Measurements from ENCODE around the gene DNAJA3. TPM values are rescaled to one million over a fixed set of nuclear protein-coding genes. Genes with fewer than 3 reads are reported as not detected.
A peak's percentile ranks its signal among the peaks of the same experiment; 100 is the strongest.

The DNAJA3 gene
- total and polyA plus RNA-seq, 4 donors, result 24.8 to 38.5 (median 35.5) TPM

DNA sequence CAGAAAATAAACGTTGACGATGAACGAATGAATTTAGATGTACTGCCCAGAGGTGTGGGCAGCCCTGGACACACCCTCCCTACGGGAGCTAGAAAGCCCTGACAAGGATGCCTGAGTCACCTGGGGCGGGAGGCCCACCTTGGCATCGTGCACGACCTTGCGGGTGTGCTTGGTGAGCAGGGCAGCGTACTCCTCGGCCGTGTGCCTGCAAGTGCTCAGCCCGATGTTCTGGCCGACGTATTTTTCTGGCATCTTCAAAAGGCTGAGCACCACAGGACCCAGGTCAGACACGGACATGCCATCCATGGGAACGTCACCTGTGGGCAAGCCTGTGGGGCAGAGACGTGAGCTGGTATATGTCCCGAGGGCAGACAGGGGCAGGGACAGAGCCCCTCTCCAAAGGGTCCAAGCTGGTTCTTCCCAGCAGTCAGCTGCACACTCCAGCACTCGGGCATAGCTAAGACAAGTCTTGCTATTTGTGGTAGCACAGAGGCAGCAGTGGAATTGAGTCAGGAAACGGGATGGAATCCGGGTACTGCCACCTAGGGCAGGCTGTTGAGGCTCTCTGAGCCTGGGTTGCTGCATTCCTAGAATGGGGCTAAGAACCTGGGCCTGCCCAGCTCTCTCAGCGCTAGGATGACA lies 38.0 kb downstream of the DNAJA3 start:
- peaks cover 0 to 32% (median 17%) of the 10 kb centered on the region in 4 donors for H3K36me3 ChIP-seq (ENCODE audit: control insufficient read depth in 4 of 4, insufficient read depth in 4 of 4, low read length in 4 of 4)
- no peaks in the 10 kb centered on the region for H3K9me3 ChIP-seq (ENCODE audit: control insufficient read depth in 4 of 4, insufficient read depth in 3 of 4, low read length in 3 of 4)
- no peaks in the 10 kb centered on the region for H3K27me3 ChIP-seq (ENCODE audit: control insufficient read depth in 3 of 3, insufficient read depth in 3 of 3, low read length in 2 of 3)
- H3K27ac ChIP-seq (ENCODE audit: low read depth in 1 of 2, low read length in 1 of 2), result no peak overlapping the region
- peaks cover 0 to 3% (median 0%) of the 10 kb centered on the region in 5 donors for H3K4me1 ChIP-seq (ENCODE audit: control insufficient read depth in 5 of 5, insufficient read depth in 5 of 5, low read length in 5 of 5)
- ATAC-seq (ENCODE audit: insufficient read depth, low FRiP score) (no peak), DNase-seq (no peak)
- TF ChIP-seq, protein P1, sequence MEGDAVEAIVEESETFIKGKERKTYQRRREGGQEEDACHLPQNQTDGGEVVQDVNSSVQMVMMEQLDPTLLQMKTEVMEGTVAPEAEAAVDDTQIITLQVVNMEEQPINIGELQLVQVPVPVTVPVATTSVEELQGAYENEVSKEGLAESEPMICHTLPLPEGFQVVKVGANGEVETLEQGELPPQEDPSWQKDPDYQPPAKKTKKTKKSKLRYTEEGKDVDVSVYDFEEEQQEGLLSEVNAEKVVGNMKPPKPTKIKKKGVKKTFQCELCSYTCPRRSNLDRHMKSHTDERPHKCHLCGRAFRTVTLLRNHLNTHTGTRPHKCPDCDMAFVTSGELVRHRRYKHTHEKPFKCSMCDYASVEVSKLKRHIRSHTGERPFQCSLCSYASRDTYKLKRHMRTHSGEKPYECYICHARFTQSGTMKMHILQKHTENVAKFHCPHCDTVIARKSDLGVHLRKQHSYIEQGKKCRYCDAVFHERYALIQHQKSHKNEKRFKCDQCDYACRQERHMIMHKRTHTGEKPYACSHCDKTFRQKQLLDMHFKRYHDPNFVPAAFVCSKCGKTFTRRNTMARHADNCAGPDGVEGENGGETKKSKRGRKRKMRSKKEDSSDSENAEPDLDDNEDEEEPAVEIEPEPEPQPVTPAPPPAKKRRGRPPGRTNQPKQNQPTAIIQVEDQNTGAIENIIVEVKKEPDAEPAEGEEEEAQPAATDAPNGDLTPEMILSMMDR (IDR thresholded peaks at IDR 0.05; ENCODE audit: control extremely low read depth, extremely low read depth), result no peak
- no peak overlapping the region for H3K4me3 ChIP-seq
- WGBS, 2 donors, result 90 to 92% methylated on average over 22 of the region's 22 CpGs
- no peak overlapping the region for H3K9ac ChIP-seq (ENCODE audit: insufficient read depth in 1 of 2, low read length in 2 of 2)

DNA sequence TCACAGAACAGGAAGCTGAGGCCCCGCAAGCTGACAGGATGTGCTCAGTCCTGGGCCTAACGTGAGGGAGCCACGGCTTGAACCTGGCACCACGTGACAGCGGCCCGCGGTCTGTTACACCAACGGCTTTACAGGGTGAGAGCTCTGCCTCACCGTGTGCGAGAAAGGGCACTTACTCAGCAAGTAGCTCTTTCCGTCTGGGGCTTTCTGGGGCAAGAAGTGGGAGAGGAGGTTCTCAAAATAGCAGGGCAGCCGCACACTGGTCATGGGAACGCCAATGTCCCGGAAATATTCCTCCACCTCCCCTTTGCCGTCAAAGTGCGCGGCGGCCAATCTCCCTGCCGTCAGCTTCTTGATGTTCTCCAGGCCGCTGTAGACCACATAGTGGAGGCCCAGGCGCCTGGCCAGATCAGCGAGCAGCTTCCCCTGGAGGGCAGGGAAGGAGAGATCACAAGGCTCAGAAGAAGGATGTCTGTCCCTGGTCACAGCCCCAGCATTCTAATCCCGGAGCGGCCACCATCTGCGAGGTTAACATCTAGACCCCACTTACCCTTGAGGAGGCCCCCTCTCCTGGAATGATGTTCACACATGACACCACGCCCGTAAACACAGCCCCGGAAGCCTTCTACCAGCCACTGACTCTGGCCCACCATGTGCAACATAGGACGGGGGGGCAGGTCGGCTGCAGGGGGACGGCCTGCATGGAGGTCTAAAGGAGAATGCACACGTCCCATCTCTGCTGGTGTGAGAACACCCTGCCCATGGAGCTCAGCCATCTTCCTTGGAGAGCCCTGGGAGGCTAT lies 40.5 kb downstream of the DNAJA3 start:
- ATAC-seq (ENCODE audit: insufficient read depth, low FRiP score), result no peak
- Histone ChIP-seq H3K9ac (ENCODE audit: insufficient read depth in 1 of 2, low read length in 2 of 2) (no peak overlapping the region), H3K4me1 (ENCODE audit: control insufficient read depth in 5 of 5, insufficient read depth in 5 of 5, low read length in 5 of 5) (peaks cover 0 to 3% (median 0%) of the 10 kb centered on the region in 5 donors), H3K27ac (ENCODE audit: low read depth in 1 of 2, low read length in 1 of 2) (peak overlapping the region; percentile 26 to 59), H3K4me3 (no peak overlapping the region), H3K36me3 (ENCODE audit: control insufficient read depth in 4 of 4, insufficient read depth in 4 of 4, low read length in 4 of 4) (peaks cover 0 to 34% (median 17%) of the 10 kb centered on the region in 4 donors), H3K9me3 (ENCODE audit: control insufficient read depth in 4 of 4, insufficient read depth in 3 of 4, low read length in 3 of 4) (no peaks in the 10 kb centered on the region), H3K27me3 (ENCODE audit: control insufficient read depth in 3 of 3, insufficient read depth in 3 of 3, low read length in 2 of 3) (no peaks in the 10 kb centered on the region)
- WGBS, 2 donors, result 87 to 90% methylated on average over 32 of the region's 32 CpGs
- TF ChIP-seq, protein P1 (IDR thresholded peaks at IDR 0.05; ENCODE audit: control extremely low read depth, extremely low read depth), result no peak
- no peak for DNase-seq

DNA sequence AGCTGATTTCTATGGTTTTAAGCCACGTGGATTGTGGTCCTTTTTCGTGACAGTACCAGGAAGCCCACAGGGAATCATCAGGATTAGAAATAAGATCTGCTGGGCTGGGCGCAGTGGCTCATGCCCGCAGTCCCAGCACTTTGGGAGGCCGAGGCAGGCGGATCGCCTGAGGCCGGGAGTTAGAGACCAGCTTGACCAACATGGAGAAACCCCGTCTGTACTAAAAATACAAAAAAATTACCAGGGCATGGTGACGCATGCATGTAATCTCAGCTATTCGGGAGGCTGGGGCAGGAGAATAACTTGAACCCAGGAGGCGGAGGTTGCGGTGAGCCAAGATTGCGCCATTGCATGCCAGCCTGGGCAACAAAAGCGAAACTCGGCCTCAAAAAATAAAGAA lies 42.2 kb downstream of the DNAJA3 start:
- WGBS, 2 donors, result 96 to 97% methylated on average over 16 of the region's 16 CpGs
- H3K9ac ChIP-seq (ENCODE audit: insufficient read depth in 1 of 2, low read length in 2 of 2), result no peak overlapping the region
- H3K27me3 ChIP-seq (ENCODE audit: control insufficient read depth in 3 of 3, insufficient read depth in 3 of 3, low read length in 2 of 3), result no peaks in the 10 kb centered on the region
- H3K4me1 ChIP-seq (ENCODE audit: control insufficient read depth in 5 of 5, insufficient read depth in 5 of 5, low read length in 5 of 5), result peaks cover 0 to 3% (median 0%) of the 10 kb centered on the region in 5 donors
- DNase-seq, result no peak
- H3K36me3 ChIP-seq (ENCODE audit: control insufficient read depth in 4 of 4, insufficient read depth in 4 of 4, low read length in 4 of 4), result peaks cover 0 to 31% (median 12%) of the 10 kb centered on the region in 4 donors
- TF ChIP-seq, protein P1 (IDR thresholded peaks at IDR 0.05; ENCODE audit: control extremely low read depth, extremely low read depth), result no peak
- ATAC-seq (ENCODE audit: insufficient read depth, low FRiP score), result no peak
- H3K9me3 ChIP-seq (ENCODE audit: control insufficient read depth in 4 of 4, insufficient read depth in 3 of 4, low read length in 3 of 4), result no peaks in the 10 kb centered on the region
- H3K4me3 ChIP-seq, result no peak overlapping the region
- no peak overlapping the region for H3K27ac ChIP-seq (ENCODE audit: low read depth in 1 of 2, low read length in 1 of 2)

Measured in lung (tissue), 12 donors.